ENCODE data around the gene IFITM5. TPM values are rescaled to one million over a fixed set of nuclear protein-coding genes. Genes with fewer than 3 reads are reported as not detected.

IFITM5 gene
- total RNA-seq, 1 donor from 2014 or later = not detected

DNA sequence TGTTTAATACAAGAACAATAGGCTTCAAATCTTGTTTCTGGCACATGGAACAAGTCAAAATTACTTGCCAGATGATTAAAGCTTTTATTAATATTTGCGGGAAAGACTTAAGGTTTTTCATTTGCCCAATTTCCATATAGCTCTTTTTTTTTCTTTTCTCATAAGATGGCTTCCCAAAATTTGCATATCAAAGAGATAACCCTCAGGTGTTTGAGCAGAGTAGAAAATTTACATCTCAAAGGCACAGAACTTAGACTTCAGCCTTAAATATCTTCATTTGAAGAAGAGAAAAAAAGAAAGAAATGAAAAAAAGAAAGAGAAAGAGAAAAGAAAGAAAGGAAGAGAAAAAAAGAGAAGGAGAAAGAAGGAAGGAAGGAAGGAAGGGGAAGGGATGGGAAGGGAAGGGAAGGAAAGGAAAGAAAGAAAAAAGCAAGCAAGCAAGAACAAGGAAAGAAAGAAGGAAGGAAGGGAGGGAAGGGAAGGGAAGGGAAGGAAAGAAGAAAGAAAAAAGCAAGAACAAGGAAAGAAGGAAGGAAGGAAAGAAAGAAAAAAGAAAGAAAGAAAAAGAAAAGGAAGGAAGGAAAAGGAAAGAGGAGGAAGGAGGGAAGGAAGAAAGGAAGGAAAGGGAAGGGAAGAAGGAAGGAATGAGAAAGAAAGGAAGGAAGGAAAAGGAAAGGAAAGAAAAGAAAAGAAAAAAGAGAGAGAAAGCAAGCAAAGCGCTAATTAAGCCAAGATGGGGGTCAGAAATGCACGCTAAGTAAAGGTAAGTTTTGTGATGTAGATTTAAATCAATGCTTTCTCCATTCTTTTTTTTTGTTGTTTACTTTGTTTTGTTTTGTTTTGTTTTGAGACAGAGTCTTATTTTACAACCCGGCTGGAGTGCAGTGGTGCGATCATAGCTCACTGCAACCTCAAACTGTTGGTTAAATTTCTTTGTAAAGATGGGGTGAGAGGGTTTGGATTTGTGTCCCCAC is 41.5 kb upstream of the IFITM5 start:
- H3K27ac Mint-ChIP-seq (ENCODE audit: unreplicated experiment) = no peak overlapping the region
- no peak overlapping the region for H3K4me3 Mint-ChIP-seq (ENCODE audit: unreplicated experiment)
- TF ChIP-seq, protein P1, sequence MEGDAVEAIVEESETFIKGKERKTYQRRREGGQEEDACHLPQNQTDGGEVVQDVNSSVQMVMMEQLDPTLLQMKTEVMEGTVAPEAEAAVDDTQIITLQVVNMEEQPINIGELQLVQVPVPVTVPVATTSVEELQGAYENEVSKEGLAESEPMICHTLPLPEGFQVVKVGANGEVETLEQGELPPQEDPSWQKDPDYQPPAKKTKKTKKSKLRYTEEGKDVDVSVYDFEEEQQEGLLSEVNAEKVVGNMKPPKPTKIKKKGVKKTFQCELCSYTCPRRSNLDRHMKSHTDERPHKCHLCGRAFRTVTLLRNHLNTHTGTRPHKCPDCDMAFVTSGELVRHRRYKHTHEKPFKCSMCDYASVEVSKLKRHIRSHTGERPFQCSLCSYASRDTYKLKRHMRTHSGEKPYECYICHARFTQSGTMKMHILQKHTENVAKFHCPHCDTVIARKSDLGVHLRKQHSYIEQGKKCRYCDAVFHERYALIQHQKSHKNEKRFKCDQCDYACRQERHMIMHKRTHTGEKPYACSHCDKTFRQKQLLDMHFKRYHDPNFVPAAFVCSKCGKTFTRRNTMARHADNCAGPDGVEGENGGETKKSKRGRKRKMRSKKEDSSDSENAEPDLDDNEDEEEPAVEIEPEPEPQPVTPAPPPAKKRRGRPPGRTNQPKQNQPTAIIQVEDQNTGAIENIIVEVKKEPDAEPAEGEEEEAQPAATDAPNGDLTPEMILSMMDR (IDR thresholded peaks at IDR 0.05) = no peak
- H3K36me3 Mint-ChIP-seq (ENCODE audit: unreplicated experiment) = no peaks in the 10 kb centered on the region
- peaks cover 24% of the 10 kb centered on the region for H3K4me1 Mint-ChIP-seq (ENCODE audit: unreplicated experiment)
- H3K27me3 Mint-ChIP-seq (ENCODE audit: unreplicated experiment) = peaks cover 5% of the 10 kb centered on the region
- H3K9me3 Mint-ChIP-seq (ENCODE audit: unreplicated experiment) = no peaks in the 10 kb centered on the region
- no peak for DNase-seq (ENCODE audit: extremely low spot score, unreplicated experiment)

DNA sequence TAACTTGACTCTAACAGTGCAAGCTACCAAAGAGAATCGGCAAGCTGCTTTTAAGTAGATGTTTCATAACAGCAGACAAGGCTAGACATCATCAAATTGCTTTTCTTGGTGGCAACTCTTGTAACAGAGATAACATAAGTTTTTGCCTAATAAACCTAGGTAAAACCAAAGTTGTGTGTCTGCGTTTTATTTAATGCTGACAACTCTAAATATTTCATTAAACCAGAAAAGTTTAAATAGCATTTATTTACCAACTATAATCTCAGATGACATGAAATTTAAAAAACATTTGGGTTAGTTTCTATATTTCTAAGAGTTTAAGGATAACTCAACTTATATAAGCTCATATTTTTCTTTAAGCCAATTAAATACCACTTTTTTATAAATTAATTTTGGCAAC is 40.6 kb upstream of the IFITM5 start:
- Mint-ChIP-seq H3K9me3 (ENCODE audit: unreplicated experiment) (no peaks in the 10 kb centered on the region), H3K27ac (ENCODE audit: unreplicated experiment) (no peak overlapping the region), H3K4me3 (ENCODE audit: unreplicated experiment) (no peak overlapping the region), H3K27me3 (ENCODE audit: unreplicated experiment) (peaks cover 5% of the 10 kb centered on the region), H3K4me1 (ENCODE audit: unreplicated experiment) (peaks cover 33% of the 10 kb centered on the region), H3K36me3 (ENCODE audit: unreplicated experiment) (no peaks in the 10 kb centered on the region)
- DNase-seq (ENCODE audit: extremely low spot score, unreplicated experiment) = no peak
- TF ChIP-seq, protein P1 (IDR thresholded peaks at IDR 0.05) = no peak

DNA sequence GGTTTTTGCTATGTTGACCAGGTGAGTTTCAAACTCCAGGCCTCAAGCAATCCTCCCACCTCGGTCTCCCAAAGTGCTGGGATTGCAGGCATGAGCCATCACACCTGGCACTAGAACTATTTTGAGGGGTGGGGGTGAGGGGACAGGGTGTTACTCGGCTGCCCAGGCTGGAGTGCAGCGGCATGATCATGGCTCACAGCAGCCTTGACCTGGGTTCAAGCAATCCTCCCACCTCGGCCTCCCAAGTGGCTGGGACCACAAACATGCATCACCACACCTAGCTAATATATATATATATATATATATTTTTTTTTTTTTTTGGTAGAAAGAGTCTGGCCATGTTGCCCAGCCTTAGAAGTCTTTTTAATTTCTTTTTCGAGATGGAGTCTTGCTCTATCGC is 38.4 kb upstream of the IFITM5 start:
- no peak overlapping the region for H3K4me3 Mint-ChIP-seq (ENCODE audit: unreplicated experiment)
- peaks cover 48% of the 10 kb centered on the region for H3K4me1 Mint-ChIP-seq (ENCODE audit: unreplicated experiment)
- TF ChIP-seq, protein P1 (IDR thresholded peaks at IDR 0.05) = no peak
- no peaks in the 10 kb centered on the region for H3K9me3 Mint-ChIP-seq (ENCODE audit: unreplicated experiment)
- H3K27ac Mint-ChIP-seq (ENCODE audit: unreplicated experiment) = peak overlapping the region; percentile 97
- DNase-seq (ENCODE audit: extremely low spot score, unreplicated experiment) = no peak
- H3K36me3 Mint-ChIP-seq (ENCODE audit: unreplicated experiment) = no peaks in the 10 kb centered on the region
- peaks cover 5% of the 10 kb centered on the region for H3K27me3 Mint-ChIP-seq (ENCODE audit: unreplicated experiment)

DNA sequence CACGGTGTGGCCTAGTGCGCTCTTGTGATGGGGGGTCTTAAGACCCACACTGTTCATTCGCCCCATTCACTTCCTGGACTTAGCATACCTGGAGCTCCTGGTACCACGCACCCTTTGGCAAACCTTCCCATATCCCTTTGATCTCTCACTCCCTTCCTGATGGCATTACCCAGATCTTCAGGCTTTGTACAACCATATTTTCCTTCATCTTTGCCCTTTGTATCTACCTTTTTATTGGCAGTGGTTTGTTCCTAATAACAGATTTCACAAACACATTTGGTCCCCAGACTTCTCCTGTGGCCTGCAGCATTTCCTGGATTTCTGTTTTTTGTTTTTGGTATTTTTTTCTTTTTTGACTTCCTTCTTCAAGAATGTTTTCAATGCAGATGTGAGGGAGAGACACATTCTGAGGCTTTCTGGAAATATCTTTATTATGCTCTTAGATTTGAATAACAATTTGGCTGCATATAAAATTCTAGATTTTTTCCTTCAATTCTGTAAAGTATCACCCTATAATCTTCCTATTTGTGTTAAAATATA is 37.4 kb upstream of the IFITM5 start:
- Mint-ChIP-seq H3K36me3 (ENCODE audit: unreplicated experiment) (no peaks in the 10 kb centered on the region), H3K4me3 (ENCODE audit: unreplicated experiment) (peak overlapping the region; percentile 15), H3K9me3 (ENCODE audit: unreplicated experiment) (no peaks in the 10 kb centered on the region), H3K27ac (ENCODE audit: unreplicated experiment) (peak overlapping the region; percentile 97), H3K4me1 (ENCODE audit: unreplicated experiment) (peaks cover 44% of the 10 kb centered on the region), H3K27me3 (ENCODE audit: unreplicated experiment) (peaks cover 5% of the 10 kb centered on the region)
- no peak for DNase-seq (ENCODE audit: extremely low spot score, unreplicated experiment)
- TF ChIP-seq, protein P1 (IDR thresholded peaks at IDR 0.05) = no peak

Measured in osteocyte (in vitro differentiated cells).